C4-2B (cell line): ENCODE measurements around the gene HYOU1.

ENCODE experiments used
- H3K27ac ChIP-seq: fragments of 450-650 bp; 2 replicates; pipeline ENCODE4 v1.5.1; 2017
- ZFX ChIP-seq: fragments of 450-650 bp; IDR thresholded peaks from 2 replicates; pipeline ENCODE4 v1.6.1; 2017
- TF ChIP-seq, protein P1 (sequence below): fragments of 450-650 bp; conservative IDR thresholded peaks from 2 replicates; pipeline ENCODE4 v1.5.1; 2017; ENCODE audit warnings: mild to moderate bottlenecking

The HYOU1 gene

GRCh38 chr11:119026970-119027369 is 30.0 kb downstream of the HYOU1 start:
- TF ChIP-seq, protein P1, sequence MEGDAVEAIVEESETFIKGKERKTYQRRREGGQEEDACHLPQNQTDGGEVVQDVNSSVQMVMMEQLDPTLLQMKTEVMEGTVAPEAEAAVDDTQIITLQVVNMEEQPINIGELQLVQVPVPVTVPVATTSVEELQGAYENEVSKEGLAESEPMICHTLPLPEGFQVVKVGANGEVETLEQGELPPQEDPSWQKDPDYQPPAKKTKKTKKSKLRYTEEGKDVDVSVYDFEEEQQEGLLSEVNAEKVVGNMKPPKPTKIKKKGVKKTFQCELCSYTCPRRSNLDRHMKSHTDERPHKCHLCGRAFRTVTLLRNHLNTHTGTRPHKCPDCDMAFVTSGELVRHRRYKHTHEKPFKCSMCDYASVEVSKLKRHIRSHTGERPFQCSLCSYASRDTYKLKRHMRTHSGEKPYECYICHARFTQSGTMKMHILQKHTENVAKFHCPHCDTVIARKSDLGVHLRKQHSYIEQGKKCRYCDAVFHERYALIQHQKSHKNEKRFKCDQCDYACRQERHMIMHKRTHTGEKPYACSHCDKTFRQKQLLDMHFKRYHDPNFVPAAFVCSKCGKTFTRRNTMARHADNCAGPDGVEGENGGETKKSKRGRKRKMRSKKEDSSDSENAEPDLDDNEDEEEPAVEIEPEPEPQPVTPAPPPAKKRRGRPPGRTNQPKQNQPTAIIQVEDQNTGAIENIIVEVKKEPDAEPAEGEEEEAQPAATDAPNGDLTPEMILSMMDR: no peak
- no peak for TF ChIP-seq ZFX
- no peak overlapping the region for H3K27ac ChIP-seq

- TF ChIP-seq, protein P1: no peak
- TF ChIP-seq ZFX: no peak
- H3K27ac ChIP-seq: no peak overlapping the region
Observed at GRCh38 chr11:119025978-119026766, 30.8 kb downstream of the HYOU1 start.

GRCh38 chr11:119025541-119025940 is 31.5 kb downstream of the HYOU1 start:
- H3K27ac ChIP-seq: no peak overlapping the region
- no peak for TF ChIP-seq ZFX
- TF ChIP-seq, protein P1: no peak

GRCh38 chr11:119025099-119025473 is 31.9 kb downstream of the HYOU1 start:
- TF ChIP-seq ZFX: no peak
- TF ChIP-seq, protein P1: no peak
- no peak overlapping the region for H3K27ac ChIP-seq

DNA sequence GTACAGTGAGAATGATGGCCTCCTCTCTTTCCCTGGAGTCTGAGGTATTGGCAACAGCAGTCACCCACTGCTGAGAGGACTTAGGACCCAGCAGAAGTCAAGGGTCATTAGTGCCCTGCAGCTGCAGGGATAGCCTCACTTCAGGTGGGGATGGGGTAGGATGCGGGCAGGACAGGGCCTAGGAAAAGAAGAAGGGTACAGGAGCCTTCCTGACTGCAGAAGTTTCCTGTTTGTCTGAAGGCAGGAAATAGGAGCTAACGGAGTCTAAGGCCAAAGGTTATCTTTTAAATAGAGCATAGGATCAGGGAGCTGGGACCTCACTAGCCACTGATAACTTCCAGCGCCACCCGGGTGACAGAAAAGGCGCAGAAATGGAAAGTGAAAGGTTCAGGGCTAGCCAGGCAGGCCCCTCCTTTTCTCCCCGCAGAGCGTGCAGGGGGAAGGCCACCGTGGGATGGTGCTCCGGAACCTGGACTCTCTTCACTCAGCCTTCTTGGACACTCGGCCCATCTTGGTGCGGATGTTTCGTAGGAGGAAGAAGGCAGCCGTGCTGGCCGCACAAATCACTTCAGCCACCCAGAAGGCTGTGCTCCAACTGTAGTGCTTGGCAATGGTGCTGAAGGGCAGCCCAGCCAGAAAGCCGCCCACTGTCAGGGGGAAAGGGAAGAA is 32.4 kb downstream of the HYOU1 start:
- no peak for TF ChIP-seq ZFX
- TF ChIP-seq, protein P1: no peak
- H3K27ac ChIP-seq: no peak overlapping the region

DNA sequence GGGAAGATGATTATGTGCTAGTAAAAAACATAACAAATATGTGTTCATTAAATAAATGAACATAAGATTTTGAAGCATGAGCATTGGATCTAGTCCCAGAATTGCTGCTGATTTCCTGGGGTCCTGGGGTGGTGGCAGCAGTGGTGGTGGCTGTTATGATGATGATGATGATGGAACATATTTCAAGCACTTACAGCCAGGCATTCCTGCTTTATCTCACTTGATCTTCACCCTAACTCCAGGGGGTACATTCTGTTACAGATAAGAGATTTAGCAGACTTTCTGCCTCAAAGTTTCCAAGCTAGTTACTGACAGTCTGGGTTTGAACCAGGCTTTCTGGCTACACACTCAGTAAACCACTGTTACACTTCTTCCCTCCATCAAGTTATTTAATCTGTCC is 33.3 kb downstream of the HYOU1 start:
- TF ChIP-seq, protein P1: no peak
- no peak for TF ChIP-seq ZFX
- H3K27ac ChIP-seq: no peak overlapping the region

- no peak overlapping the region for H3K27ac ChIP-seq
- no peak for TF ChIP-seq ZFX
- TF ChIP-seq, protein P1: no peak
Observed at GRCh38 chr11:119021631-119022030, 35.4 kb downstream of the HYOU1 start.
